H1 (cell line): ENCODE results near the gene CAPN14. TPM values are rescaled to one million over a fixed set of nuclear protein-coding genes. Genes with fewer than 3 reads are reported as not detected.

Source experiments
- CTCF ChIA-PET: fragments of 300-600 bp; sonication (Branson Sonifier 250); formaldehyde crosslinking; loops from one replicate; lab custom pipeline; 2021; ENCODE audit not compliant: partially characterized antibody; lab: Charles Lee
- POLR2A ChIA-PET: fragments of 300-600 bp; sonication (Branson Sonifier 250); formaldehyde crosslinking; loops from one replicate; lab custom pipeline; 2021; ENCODE audit warnings: inconsistent platforms; ENCODE audit not compliant: partially characterized antibody; lab: Charles Lee
- DNase-seq, 2 experiments: peaks; one replicate each; pipeline versions ENCODE4 v3.0.0 to v3.0.0-alpha.2; 2010 to 2022; ENCODE audit warnings: low spot score in 2 of 2, low read depth in 1 of 2, mixed read lengths in 1 of 2
- FAIRE-seq: peaks from 2 replicates; lab custom pipeline; 2011; peaks lifted over from hg19 to GRCh38; lab: Jason Lieb, UNC
- H2AFZ ChIP-seq: 2 replicates; pipeline ENCODE4 v1.8.1; 2012; ENCODE audit warnings: low read length, inconsistent platforms
- H2AK5ac ChIP-seq: 2 replicates; pipeline ENCODE4 v1.6.1; 2013; ENCODE audit warnings: low read depth, low read length
- H2BK120ac ChIP-seq: replicated peaks from 2 replicates; pipeline ENCODE3; 2013; ENCODE audit warnings: low read depth, low read length, inconsistent platforms
- H2BK12ac ChIP-seq: 2 replicates; pipeline ENCODE4 v1.6.1; 2013; ENCODE audit warnings: low read depth, low read length
- H2BK15ac ChIP-seq: 2 replicates; pipeline ENCODE4 v1.6.1; 2013; ENCODE audit warnings: low read length
- H2BK20ac ChIP-seq: 2 replicates; pipeline ENCODE4 v1.6.1; 2013; ENCODE audit warnings: low read length
- H2BK5ac ChIP-seq: 2 replicates; pipeline ENCODE4 v1.6.1; 2013; ENCODE audit warnings: low read depth, low read length
- H3K14ac ChIP-seq: 2 replicates; pipeline ENCODE4 v1.6.1; 2013; ENCODE audit warnings: inconsistent platforms; ENCODE audit not compliant: insufficient read length
- H3K18ac ChIP-seq: 2 replicates; pipeline ENCODE4 v1.6.1; 2013; ENCODE audit warnings: low read length; ENCODE audit errors: extremely low read depth
- H3K23ac ChIP-seq: 2 replicates; pipeline ENCODE4 v1.6.1; 2013; ENCODE audit warnings: inconsistent platforms; ENCODE audit not compliant: insufficient read length
- H3K23me2 ChIP-seq: 2 replicates; pipeline ENCODE4 v1.6.1; 2013; ENCODE audit warnings: low read depth, low read length
- H3K27ac ChIP-seq: 2 replicates; pipeline ENCODE4 v1.6.1; 2011; ENCODE audit warnings: low read depth, low read length, inconsistent platforms
- H3K27me3 ChIP-seq, 4 experiments: replicated peaks in 1 of 4; 1 replicate in 1 of 4; 2 replicates in 3 of 4; pipeline versions ENCODE4 v1.6.1 to v1.8.1; 2011 to 2013; ENCODE audit warnings: low read length in 3 of 4, mild to moderate bottlenecking in 3 of 4, inconsistent platforms in 2 of 4, mixed read lengths in 2 of 4, moderate library complexity in 1 of 4; ENCODE audit not compliant: control insufficient read depth in 3 of 4, insufficient read depth in 3 of 4; ENCODE audit errors: extremely low read depth in 1 of 4
- H3K36me3 ChIP-seq, 4 experiments: 2 replicates each; pipeline versions ENCODE4 v1.6.1 to v1.8.1; 2011 to 2013; ENCODE audit warnings: mild to moderate bottlenecking in 4 of 4, low read length in 3 of 4, moderate library complexity in 2 of 4, control low read depth in 1 of 4, inconsistent platforms in 1 of 4; ENCODE audit not compliant: insufficient read depth in 4 of 4, control insufficient read depth in 2 of 4
- H3K4ac ChIP-seq: replicated peaks from 2 replicates; pipeline ENCODE3; 2013; ENCODE audit warnings: low read length, low read depth, mixed read lengths, inconsistent platforms; ENCODE audit not compliant: insufficient read length
- H3K4me1 ChIP-seq, 4 experiments: replicated peaks in 1 of 4; 1 replicate in 1 of 4; 2 replicates in 3 of 4; pipeline versions ENCODE4 v1.6.1 to v1.8.1; 2011 to 2013; ENCODE audit warnings: low read length in 3 of 4, inconsistent platforms in 2 of 4, mixed read lengths in 1 of 4; ENCODE audit not compliant: insufficient read depth in 4 of 4, control insufficient read depth in 3 of 4
- H3K4me2 ChIP-seq, 2 experiments: 2 replicates each; pipeline versions ENCODE4 v1.6.1 to v1.8.1; 2011 to 2013; ENCODE audit warnings: low read depth in 2 of 2, low read length in 2 of 2, control low read depth in 1 of 2, inconsistent platforms in 1 of 2, mild to moderate bottlenecking in 1 of 2; ENCODE audit not compliant: insufficient read depth in 1 of 2
- H3K4me3 ChIP-seq, 4 experiments: fragments of 200-600, 300-600 bp in 1 of 4; sonication (generic), shearing (Covaris generic), sonication (Bioruptor Twin) in 1 of 4; 2 replicates each; pipeline versions ENCODE4 v1.5.1 to v1.8.1; 2011 to 2016; ENCODE audit warnings: low read length in 4 of 4, low read depth in 3 of 4, control low read depth in 2 of 4, inconsistent platforms in 2 of 4, mild to moderate bottlenecking in 2 of 4, mixed read lengths in 1 of 4, moderate library complexity in 1 of 4; ENCODE audit not compliant: insufficient read depth in 2 of 4; ENCODE audit errors: extremely low read depth in 1 of 4
- H3K56ac ChIP-seq: replicated peaks from 2 replicates; pipeline ENCODE3; 2013; ENCODE audit warnings: low read depth, mild to moderate bottlenecking, mixed read lengths, low read length, inconsistent platforms; ENCODE audit not compliant: insufficient read length
- H3K79me1 ChIP-seq: 2 replicates; pipeline ENCODE4 v1.6.1; 2013; ENCODE audit warnings: low read depth, low read length, control low read depth
- H3K79me2 ChIP-seq, 2 experiments: 2 replicates each; pipeline versions ENCODE4 v1.6.1 to v1.8.1; 2012 to 2013; ENCODE audit warnings: low read length in 2 of 2, mild to moderate bottlenecking in 2 of 2, inconsistent platforms in 1 of 2; ENCODE audit not compliant: insufficient read depth in 2 of 2, control insufficient read depth in 1 of 2
- H3K9ac ChIP-seq, 4 experiments: replicated peaks in 1 of 4; 1 replicate in 1 of 4; 2 replicates in 3 of 4; pipeline versions ENCODE4 v1.6.1 to v1.8.1; 2011 to 2013; ENCODE audit warnings: low read depth in 3 of 4, low read length in 3 of 4, control low read depth in 2 of 4, mild to moderate bottlenecking in 2 of 4, moderate library complexity in 2 of 4, inconsistent platforms in 1 of 4; ENCODE audit errors: extremely low read depth in 1 of 4
- H3K9me3 ChIP-seq, 2 experiments: 2 replicates each; pipeline versions ENCODE4 v1.6.1 to v1.8.1; 2012 to 2013; ENCODE audit warnings: mild to moderate bottlenecking in 2 of 2, moderate library complexity in 2 of 2, control low read depth in 1 of 2, inconsistent platforms in 1 of 2, low read depth in 1 of 2, low read length in 1 of 2, mixed read lengths in 1 of 2; ENCODE audit not compliant: insufficient read depth in 2 of 2
- H4K20me1 ChIP-seq, 2 experiments: replicated peaks in 1 of 2; 2 replicates each; pipeline versions ENCODE3 to v1.8.1; 2011 to 2013; ENCODE audit warnings: inconsistent platforms in 2 of 2, low read length in 2 of 2, mild to moderate bottlenecking in 1 of 2; ENCODE audit not compliant: insufficient read depth in 2 of 2, control insufficient read depth in 1 of 2
- H4K5ac ChIP-seq: 2 replicates; pipeline ENCODE4 v1.6.1; 2013; ENCODE audit warnings: low read length, low read depth, mixed read lengths, inconsistent platforms; ENCODE audit not compliant: insufficient read length
- H4K8ac ChIP-seq: 2 replicates; pipeline ENCODE4 v1.8.0; 2013; ENCODE audit warnings: mild to moderate bottlenecking, moderate library complexity, low read length, inconsistent platforms; ENCODE audit not compliant: insufficient read depth; ENCODE audit errors: extremely low read depth
- H4K91ac ChIP-seq: replicated peaks from 2 replicates; pipeline ENCODE3; 2013; ENCODE audit warnings: low read length, mixed read lengths, inconsistent platforms; ENCODE audit not compliant: insufficient read length
- BACH1 ChIP-seq: IDR thresholded peaks from 2 replicates; pipeline ENCODE4 v1.6.1; 2012; ENCODE audit warnings: low read length, improper control_type of control experiment
- CREB1 ChIP-seq: IDR thresholded peaks from 2 replicates; pipeline ENCODE4 v1.6.1; 2012; ENCODE audit warnings: inconsistent platforms
- HDAC6 ChIP-seq: IDR thresholded peaks from one replicate; pipeline ENCODE4 v1.7.1; 2012; ENCODE audit warnings: low read depth, mild to moderate bottlenecking, inconsistent platforms, low read length, moderate library complexity
- POLR2AphosphoS5 ChIP-seq: IDR thresholded peaks from 2 replicates; pipeline ENCODE4 v1.6.1; 2011; ENCODE audit warnings: low read depth, low read length
- RBBP5 ChIP-seq: IDR thresholded peaks from 2 replicates; pipeline ENCODE4 v1.7.1; 2012; ENCODE audit warnings: low read depth, mild to moderate bottlenecking, inconsistent platforms, low read length, moderate library complexity, borderline replicate concordance
- RXRA ChIP-seq: IDR thresholded peaks from 2 replicates; pipeline ENCODE4 v1.6.1; 2011; ENCODE audit warnings: low read depth, mild to moderate bottlenecking, low read length, moderate library complexity; ENCODE audit not compliant: insufficient read depth
- WGBS, 2 experiments: shearing (Covaris generic) in 1 of 2; methylation state at CpG; one replicate each; pipeline versions ENCODE4 v1.1.6 to v1.1.7; 2013 to 2015; ENCODE audit warnings: low lambda C conversion rate in 2 of 2, mixed read lengths in 2 of 2, inconsistent platforms in 1 of 2, low coverage in 1 of 2, missing lambda C conversion rate in 1 of 2; ENCODE audit not compliant: insufficient replicate concordance in 2 of 2, insufficient coverage in 1 of 2, insufficient read length in 1 of 2; ENCODE audit errors: extremely low coverage in 1 of 2, missing lambda C conversion rate in 1 of 2; 5-methylcytosine and 5-hydroxymethylcytosine counted together
- polyA plus RNA-seq, 7 experiments: library from polyadenylated mRNA; depleted of rRNA in 3 of 7; stranded (reverse) in 5 of 7; unstranded in 2 of 7; fragments of >200 nt in 5 of 7; fragments of 200-250 nt in 2 of 7; gene quantifications; 1 replicate in 5 of 7; 2 replicates in 1 of 7; 4 replicates in 1 of 7; pipeline versions ENCODE4 v1.2.1 to v1.2.3, GENCODE V29; 2011 to 2013; ENCODE audit warnings: missing spikeins in 2 of 7, mixed read lengths in 2 of 7
- total RNA-seq: library from RNA; stranded (reverse); fragmentation: NEBNext Ultra II Directional; extraction: Animal tissue kit (Norgen Biotek cat#: 25700); gene quantifications from 2 replicates; pipeline ENCODE4 v1.2.1, GENCODE V29; 2021

Gene CAPN14
- total and polyA plus RNA-seq, 2 of the 8 experiments (the other 6 are each of a cell fraction or from before 2014, with no cell fraction given) = 0.07 TPM; not detected in 1

DNA sequence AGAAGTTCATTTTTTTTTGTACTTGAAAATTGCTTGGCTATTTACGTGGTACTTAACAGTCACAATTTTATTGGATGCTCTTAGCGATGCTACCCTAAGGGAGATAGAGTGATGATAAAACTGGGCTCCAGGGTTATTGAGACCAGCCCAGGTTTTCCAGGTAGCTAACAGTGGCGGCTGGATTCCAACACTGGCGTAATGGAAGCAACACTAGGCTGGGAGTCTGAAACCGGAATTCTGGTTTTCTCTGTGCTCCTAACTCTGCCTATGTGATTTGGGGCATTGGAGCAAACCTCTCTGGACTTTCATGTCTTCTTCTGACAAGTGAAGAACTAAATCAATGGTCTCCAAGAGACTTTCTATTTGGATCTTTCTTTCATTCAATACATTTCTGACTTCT, 69.7 kb downstream of the CAPN14 start:
- POLR2A ChIA-PET = no interaction called here
- H2BK120ac ChIP-seq = no peak overlapping the region

More for the DNA sequence above, 69.7 kb downstream of the CAPN14 start:
- H3K23ac ChIP-seq = no peak overlapping the region
- DNase-seq (no peak), FAIRE-seq (no peak)
- no peak overlapping the region for H2BK12ac ChIP-seq
- no peak for TF ChIP-seq POLR2AphosphoS5
- TF ChIP-seq CREB1 = no peak
- TF ChIP-seq RXRA = no peak
- no peak for TF ChIP-seq BACH1
- no peak for TF ChIP-seq RBBP5
- no peak for TF ChIP-seq HDAC6
- no peaks in the 10 kb centered on the region; a peak in 1 of 4 replicates for H3K9me3 ChIP-seq
- H3K4me1 ChIP-seq = peaks cover 0 to 3% (median 0%) of the 10 kb centered on the region in 4 experiments; a peak in 1 of 7 replicates
- no peak overlapping the region for H4K5ac ChIP-seq
- H3K79me2 ChIP-seq = no peaks in the 10 kb centered on the region
- no peaks in the 10 kb centered on the region for H3K36me3 ChIP-seq
- no peak overlapping the region for H2BK5ac ChIP-seq
- no peak overlapping the region for H2AFZ ChIP-seq
- no peak overlapping the region for H3K18ac ChIP-seq
- H3K27me3 ChIP-seq = no peaks in the 10 kb centered on the region; a peak in 2 of 7 replicates
- CTCF ChIA-PET = no interaction called here
- H3K4ac ChIP-seq = no peak overlapping the region
- WGBS, 2 experiments = 90% methylated on average over 5 of the region's 5 CpGs; no CpG with 5 or more reads in 1 of the 2 experiments
- H2AK5ac ChIP-seq = no peak overlapping the region
- no peak overlapping the region for H2BK20ac ChIP-seq
- no peaks in the 10 kb centered on the region for H4K20me1 ChIP-seq
- H3K14ac ChIP-seq = no peak overlapping the region
- no peak overlapping the region for H3K27ac ChIP-seq
- H3K23me2 ChIP-seq = no peaks in the 10 kb centered on the region
- H3K56ac ChIP-seq = no peak overlapping the region
- no peak overlapping the region for H2BK15ac ChIP-seq
- no peaks in the 10 kb centered on the region for H3K79me1 ChIP-seq
- no peak overlapping the region for H4K8ac ChIP-seq
- H4K91ac ChIP-seq = no peak overlapping the region
- no peak overlapping the region for H3K4me3 ChIP-seq
- no peak overlapping the region for H3K4me2 ChIP-seq
- no peak overlapping the region for H3K9ac ChIP-seq
